NCI-H69 (cell line): Measurements from ENCODE around the gene ZNF821.
"Not testable (repeated sequence)": the region's sequence is repeated elsewhere in the genome, so short reads cannot be mapped to it uniquely, and the experiment has no call there.

Experiments
- DNase-seq: peaks from one replicate; lab custom pipeline; 2025; lab: John Stamatoyannopoulos, UW

The ZNF821 gene

DNA sequence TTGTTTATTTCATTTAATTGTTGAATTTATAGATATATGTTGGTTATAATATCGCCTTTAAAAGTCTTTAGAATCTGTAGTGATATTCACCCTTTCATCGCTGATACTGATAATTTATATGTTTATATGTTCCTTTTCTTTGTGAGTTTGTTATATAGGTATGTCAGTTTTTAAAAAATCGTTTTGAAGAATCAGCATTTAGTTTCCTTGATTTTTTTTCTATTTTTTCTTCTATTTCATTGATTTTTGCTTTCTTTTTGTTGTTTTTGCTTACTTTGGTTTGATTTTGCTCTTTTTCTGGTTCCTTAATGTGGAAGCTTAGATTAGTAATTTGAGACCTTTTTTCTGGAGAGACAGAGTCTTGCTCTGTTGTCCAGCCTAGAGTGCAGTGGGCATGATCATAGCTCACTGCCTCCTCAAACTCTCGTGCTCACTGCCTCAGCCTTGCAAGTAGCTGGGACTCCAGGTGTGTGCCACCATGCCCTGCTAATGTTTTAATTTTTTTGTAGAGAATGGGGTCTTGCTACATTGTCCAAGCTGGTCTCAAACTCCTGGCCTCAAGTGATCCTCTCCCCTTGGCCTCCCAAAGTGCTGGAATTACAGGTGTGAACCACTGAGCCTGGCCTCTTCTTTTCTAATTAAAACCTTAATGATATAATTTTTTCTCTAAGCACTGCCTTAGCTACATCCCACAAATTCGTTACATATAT is 18.8 kb upstream of the ZNF821 start:
- no peak for DNase-seq

GRCh38 chr16:71899171-71899570 is 15.2 kb upstream of the ZNF821 start:
- no peak for DNase-seq

GRCh38 chr16:71896764-71897368 is 12.9 kb upstream of the ZNF821 start:
- DNase-seq: no peak

GRCh38 chr16:71895679-71896365 is 11.8 kb upstream of the ZNF821 start:
- peak; percentile 58 for DNase-seq

DNA sequence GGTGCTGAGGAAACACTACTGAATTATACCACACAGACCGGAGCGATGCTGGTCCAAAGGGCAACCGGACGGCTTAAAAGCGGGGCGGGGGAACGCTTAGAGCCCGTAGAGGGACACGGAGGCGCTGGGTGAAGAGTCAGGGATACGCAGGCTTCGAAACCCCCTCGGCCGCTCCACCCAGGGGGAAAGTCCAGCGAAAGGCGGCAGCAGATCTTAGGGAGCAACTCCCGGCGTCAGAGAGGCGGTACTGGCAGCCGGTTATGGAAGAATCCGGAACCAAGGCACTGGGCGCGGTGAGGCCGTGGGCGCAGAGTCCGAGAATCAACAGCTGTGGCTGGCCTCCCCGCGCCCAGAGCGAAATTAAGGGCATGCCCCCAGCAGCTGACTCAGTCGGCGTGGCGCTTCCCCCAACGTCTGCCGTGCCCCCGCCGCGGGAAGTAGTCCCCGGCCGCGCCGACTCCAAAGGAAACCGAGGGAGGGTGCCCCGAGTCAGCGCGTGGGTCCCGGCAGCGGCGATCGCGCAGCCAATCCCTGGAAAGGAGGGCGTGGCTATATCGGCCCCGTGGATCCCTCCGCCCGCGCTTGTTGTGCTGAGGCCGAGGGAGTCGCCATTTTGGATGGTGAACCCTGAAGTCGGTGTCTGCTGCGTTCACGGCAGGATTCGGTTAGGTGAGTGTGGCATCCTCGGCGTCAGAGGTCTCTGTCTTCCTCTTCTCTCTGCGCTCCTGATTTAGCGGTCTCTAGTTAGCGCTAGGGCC is 11.1 kb upstream of the ZNF821 start, which contains the start of gene IST1:
Gene IST1, plus strand, starts transcription at position 611 of the 758 bp plus-strand sequence. CDS start 20,110 bp downstream, outside the sequence.
- DNase-seq: peak; percentile 98

- peak; percentile 66 for DNase-seq
These were observed 10.4 kb upstream of the ZNF821 start for GRCh38 chr16:71894229-71894920.

- DNase-seq: no peak
These were observed 9.9 kb upstream of the ZNF821 start for GRCh38 chr16:71893888-71894228.

DNA sequence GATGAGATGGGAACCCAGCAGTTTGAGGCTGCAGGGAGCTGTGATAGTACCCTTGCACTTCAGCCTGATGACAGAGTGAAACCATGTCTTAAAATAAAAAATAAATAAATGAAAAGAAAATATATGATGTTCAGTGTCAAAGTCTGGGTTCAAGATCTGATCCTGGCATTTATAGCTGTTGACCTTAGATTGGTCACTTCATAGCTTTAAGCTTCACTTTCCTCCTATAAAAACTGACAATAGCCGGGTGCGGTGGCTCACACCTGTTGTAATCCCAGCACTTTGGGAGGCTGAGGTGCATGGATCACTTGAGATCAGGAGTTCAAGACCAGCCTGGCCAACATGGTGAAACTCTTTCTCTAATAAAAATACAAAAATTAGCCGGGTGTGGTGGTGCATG is 5.2 kb upstream of the ZNF821 start:
- no peak for DNase-seq

GRCh38 chr16:71885261-71885650 is 1.3 kb upstream of the ZNF821 start:
- peak; percentile 7 for DNase-seq

GRCh38 chr16:71883168-71883848 is 674 bp downstream of the ZNF821 start:
- DNase-seq: peak; percentile 57

DNA sequence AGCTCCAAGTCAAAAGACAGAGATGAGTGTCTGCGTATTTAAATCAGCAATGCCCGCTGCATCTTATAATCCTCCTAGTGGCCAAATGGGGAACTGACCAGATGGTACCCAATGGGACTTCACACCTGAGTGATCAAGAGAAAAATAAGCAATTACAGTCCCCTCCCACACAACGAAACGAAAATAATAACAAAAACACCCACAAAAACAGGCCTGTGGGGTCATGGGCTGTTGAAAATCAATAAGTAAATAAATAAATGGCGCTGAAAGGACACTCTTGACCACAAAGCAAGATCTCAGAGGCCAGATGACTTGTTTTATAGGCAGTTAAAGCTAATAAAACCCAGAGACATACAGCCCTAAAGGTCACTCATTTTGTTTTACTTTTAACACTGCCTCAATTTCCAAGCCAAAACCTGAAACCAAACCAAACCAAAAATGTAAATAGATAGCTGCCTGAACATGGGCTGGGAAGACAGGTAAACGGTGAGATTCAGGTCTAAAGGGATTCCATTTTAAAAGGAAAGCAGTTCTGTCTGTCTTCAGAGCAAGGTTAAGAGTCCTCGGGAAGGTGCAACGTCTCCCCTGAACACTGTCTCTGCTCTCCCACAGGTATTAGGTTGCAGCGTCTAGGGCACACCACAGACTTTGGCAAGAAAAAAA is 1.3 kb downstream of the ZNF821 start:
- peak; percentile 76 for DNase-seq

DNA sequence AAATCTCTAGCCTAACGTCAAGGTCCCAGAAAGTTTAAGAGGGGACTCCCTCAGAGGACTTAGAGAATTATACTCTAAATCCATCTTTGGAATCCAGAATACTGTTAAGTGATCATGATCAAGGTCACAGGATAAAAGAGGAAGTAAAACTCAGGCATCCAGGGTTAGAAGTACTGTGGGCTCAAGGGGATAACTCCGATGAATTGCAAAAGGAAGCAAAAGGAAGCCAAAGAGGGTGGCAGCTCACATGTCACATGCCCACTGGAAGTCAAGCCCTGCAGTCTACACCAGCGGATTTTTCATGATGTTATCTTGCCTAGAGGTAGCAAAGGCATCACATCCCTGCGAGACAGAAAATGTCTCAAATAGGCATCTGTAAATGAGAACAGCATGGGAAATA is 3.8 kb downstream of the ZNF821 start:
- no peak for DNase-seq

DNA sequence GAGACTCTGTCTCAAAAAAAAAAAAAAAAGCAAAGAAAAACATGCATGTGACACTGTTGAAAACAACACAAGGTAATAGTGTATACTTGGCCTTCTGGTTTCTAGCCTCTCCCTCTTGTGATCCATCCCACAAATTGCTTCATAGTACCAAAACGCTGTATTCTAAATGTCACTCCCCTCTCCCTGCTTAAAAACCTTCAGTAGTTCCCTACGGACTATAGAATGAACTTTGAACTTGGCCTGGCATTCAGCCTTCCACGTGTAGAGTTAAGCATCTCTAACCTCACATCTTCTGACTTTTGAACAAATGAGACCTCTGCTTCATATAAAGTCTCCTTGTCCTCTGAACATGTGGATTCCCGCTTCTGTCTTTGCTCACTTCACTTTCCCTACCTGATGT is 5.1 kb downstream of the ZNF821 start:
- no peak for DNase-seq

DNA sequence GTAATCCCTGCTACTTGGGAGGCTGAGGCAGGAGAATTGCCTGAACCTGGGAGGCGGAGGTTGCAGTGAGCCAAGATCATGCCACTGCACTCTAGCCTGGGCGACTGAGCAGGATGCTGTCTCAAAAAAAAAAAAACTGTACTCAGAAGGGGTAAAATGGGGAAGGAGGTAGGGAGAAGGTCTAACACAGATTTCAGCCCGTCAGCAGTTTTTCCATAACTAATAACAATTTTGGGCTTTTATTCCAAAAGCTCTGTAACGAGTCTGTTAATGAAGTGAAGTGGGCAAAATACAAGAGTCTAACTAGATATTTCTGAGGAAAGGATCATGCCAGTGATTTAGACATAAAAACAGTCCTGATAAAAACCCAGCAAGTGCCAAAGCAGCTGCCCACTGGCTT is 10.8 kb downstream of the ZNF821 start:
- no peak for DNase-seq

DNA sequence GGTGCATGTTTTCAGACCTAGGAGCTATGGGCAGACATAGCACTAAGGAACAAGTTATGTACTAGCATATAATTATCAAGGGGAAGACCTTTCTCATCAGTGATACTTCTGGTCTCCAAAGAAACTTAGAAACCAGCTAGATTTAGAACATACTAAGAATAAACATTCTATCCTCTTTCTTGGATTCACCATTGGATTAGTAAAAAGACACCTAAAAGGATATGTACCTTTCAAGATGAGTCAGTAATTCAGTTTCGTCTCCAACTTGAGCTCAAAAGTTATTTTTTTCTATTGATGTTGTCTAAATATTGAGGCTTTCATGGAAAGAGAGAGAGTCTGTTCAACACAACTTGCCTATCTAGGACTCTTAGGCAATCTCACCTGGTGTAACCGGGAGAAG is 13.2 kb downstream of the ZNF821 start:
- no peak for DNase-seq

GRCh38 chr16:71869089-71869488 is 14.9 kb downstream of the ZNF821 start:
- no peak for DNase-seq

DNA sequence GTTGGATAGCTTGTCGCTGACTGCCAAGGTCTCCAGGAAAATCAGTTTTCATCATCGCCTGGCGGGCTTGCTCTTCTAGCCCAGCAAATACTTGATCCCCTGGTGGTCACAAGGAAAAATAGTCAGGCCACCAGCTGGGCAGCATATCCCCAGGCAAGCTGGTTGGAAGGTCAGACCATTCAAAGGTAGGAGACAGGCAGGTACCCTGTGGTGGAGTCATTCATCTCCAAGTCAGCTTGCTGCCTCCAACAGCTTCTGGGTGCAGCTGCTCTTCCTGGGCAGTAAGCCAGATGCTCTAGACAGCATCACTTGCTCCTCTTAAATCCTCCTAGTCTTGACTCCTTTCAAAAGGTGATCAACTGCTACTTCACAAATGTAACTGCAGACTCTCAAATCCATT is 16.0 kb downstream of the ZNF821 start:
- peak; percentile 94 for DNase-seq

DNA sequence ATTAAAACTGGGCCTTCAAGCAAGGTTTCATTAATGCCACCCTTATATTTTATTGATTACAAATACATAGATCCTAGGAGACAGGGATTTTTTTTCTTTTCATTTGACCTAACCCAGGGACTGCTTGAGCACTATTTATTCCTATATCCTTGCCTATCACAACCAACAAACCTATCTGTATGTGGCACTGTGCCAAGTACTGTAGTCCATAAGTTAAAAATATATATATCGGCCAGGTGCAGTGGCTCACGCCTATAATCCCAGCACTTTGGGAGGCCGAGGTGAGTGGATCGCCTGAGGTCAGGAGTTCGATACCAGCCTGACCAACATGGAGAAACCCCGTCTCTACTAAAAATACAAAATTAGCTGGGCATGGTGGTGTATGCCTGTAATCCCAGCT is 16.8 kb downstream of the ZNF821 start:
- not testable (repeated sequence) for DNase-seq

DNA sequence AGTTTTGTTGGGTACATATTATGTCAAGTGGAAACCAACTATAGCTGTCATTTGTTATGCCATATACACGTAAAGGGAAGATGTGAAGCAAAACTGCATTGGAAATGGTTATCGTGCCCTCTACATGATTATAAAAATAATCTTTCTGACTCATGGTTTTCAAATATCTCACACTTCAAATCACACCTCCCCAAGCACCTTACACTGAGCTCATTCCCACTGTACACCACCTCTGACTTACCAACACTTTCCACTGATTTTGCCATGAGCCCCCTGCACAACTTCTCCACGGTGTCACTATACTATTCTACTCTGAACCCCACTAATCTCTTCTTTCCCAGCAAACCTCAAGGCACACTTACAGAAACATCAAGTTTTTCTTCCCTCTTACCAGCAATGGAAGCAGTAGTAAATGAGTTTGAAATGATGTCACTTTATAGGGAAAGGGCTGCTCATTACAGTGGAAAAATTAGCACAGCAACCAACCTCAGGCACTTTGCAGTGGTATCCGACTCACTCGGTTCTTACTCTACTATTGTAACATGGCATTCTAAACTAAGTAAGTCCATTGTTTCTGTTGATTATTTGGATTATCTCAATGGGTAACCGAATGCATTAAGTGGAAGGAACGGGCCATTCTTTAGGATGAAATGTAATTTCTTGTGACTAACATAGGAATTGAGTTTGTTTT is 18.7 kb downstream of the ZNF821 start:
- DNase-seq: no peak

DNA sequence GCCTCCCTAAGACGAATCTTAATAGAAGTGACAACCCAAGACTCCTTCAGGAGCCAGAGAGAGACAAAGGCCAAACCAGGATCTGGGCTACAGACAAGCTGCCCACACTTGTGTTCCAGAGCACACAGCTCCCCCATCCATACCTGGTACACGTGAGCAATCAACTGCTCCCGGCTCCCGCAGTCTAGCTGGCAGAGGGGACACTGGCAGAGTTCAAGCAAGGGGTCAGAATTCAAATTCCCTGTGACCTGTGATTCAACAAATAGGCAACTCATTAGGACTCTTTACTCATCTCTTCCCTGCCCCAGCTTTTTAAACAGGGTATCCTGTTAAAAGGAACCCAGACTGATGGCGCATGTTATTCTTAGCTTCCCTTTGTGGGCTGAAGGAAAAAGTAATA is 20.0 kb downstream of the ZNF821 start:
- DNase-seq: no peak
